NCI-H526 (cell line): Measurements from ENCODE around the gene EVI2A.

Experiments
- DNase-seq, 2 experiments: peaks; one replicate each; lab custom pipeline; 2025; lab: John Stamatoyannopoulos, UW

The EVI2A gene

GRCh38 chr17:31273516-31273915 is 47.9 kb downstream of the EVI2A start:
- DNase-seq, result no peak

- DNase-seq, result no peak
Observed at GRCh38 chr17:31272803-31273202, 48.6 kb downstream of the EVI2A start.

GRCh38 chr17:31272236-31272635 is 49.2 kb downstream of the EVI2A start:
- DNase-seq, result no peak

- DNase-seq, result no peak
Observed at GRCh38 chr17:31269578-31269983, 51.8 kb downstream of the EVI2A start.

GRCh38 chr17:31269036-31269577 is 52.3 kb downstream of the EVI2A start:
- no peak for DNase-seq
